Hypothalamus (tissue), 51 donors: ENCODE results near the gene FBXO34.

Experiments used
- DNase-seq, 51 donors: peaks; one replicate each; lab custom pipeline; 2025; lab: John Stamatoyannopoulos, UW

FBXO34 gene

GRCh38 chr14:55270832-55271571, at the start of gene FBXO34:
FBXO34 (plus strand) TSS chr14:55271421; CDS start chr14:55350391, 78,970 bp downstream.
- DNase-seq, result peak; percentile 68 to 99 (median 95)

- DNase-seq, result no peak
These were observed 49.3 kb upstream of the FBXO34 start for GRCh38 chr14:55221968-55222367.

DNA sequence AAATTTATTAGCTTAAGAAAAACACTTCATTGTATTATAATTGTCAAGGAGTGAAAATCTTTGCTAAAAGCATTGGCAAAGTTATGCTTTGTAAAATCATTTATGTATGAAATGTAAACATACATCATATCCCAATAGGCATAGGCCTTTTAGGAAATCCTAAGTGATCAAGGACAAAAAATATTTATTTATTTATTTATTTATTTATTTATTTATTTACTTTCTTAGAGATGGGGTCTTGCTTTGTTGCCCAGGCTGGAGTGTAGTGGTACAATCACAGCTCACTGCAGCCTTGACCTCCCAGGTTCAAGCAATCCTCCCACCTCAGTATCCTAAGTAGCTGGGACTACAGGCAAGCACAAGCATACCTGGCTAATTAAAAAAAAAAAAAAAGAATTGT, 47.9 kb upstream of the FBXO34 start:
- DNase-seq, result no peak

GRCh38 chr14:55228261-55228660, 43.0 kb upstream of the FBXO34 start:
- no peak for DNase-seq

DNA sequence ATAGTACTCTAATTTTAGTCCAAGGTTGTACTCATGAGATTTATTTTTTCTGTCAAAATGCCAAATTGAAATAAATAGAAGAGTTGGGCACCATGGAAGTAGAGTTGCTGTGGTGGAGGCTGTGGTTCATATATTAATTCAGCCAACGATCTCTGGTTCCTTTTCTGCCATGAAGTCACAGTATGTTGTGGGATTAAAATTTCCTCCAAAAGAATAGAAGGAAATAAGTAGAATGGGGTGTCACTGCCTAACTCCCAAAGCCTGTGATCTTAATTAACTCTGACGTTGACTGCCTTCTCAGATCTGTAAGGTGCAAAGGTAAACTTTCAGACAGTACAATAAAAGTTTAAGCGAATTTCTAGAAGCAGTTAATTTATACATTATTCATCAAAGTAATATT, 37.6 kb upstream of the FBXO34 start:
- DNase-seq, result no peak

GRCh38 chr14:55238019-55238680, 33.1 kb upstream of the FBXO34 start:
- no peak for DNase-seq

GRCh38 chr14:55239320-55239719, 31.9 kb upstream of the FBXO34 start:
- no peak for DNase-seq

- DNase-seq, result peak in 1 of 51 donors; percentile 9
These were observed 30.6 kb upstream of the FBXO34 start for GRCh38 chr14:55240526-55241178.

GRCh38 chr14:55241673-55242072, 29.5 kb upstream of the FBXO34 start:
- no peak for DNase-seq

DNA sequence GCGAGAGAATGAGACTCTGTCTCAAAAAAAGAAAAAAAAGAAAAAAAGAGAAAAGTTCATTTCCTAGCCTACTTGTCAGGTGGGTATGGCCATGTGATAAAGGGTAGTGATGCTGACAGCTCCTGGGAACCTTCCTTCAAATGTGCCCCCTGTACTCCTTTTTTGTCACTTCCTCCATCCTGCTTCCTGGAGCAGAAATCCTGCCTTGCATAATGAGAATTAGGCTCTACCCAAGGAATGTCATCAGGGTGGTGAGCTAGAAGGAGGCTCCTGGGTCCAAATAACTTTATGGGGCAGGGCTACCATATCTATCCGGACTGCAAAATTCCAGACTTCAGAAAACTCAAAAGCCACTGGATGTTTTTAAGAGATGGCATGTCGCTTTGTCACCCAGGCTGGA, 27.8 kb upstream of the FBXO34 start:
- no peak for DNase-seq

DNA sequence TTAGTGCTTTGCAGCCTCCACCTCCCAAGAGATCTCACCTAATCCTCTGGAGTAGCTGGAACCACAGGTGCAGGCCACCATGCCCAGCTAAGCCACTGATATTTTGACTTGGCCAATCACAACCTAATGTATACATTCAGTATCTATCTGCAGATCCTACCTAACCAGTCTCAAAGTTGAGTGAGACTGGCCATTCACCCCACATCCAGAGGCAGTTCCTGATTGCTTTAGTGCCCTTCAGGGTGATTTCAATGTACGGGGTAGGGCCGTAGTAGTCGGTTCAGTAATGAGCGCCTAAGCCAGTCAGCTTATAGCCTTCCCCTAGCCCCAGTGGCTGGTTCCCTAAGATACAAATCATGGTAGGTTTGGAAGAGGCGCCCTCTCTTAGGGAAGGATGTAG, 27.4 kb upstream of the FBXO34 start:
- no peak for DNase-seq

- DNase-seq, result no peak
These were observed 25.5 kb upstream of the FBXO34 start for GRCh38 chr14:55245657-55246268.

DNA sequence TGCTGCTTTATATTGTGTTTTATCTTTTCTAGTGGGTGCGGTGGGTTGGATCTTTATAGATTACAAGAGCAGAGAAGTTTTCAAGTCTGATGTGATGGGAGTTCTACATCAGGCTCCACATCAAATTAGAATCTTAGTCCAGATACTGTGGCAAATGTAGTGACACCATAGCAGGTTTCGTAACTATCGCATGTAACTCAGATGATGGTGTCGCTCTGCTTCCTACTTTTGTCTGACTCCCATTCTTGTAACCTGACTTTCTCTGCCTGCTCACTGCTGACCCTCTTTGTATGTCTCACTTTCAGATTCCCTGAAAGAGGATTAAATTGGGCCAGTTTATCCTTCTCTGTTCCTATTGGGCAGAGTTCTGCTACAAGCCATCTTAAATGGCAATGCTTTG, 22.8 kb upstream of the FBXO34 start:
- no peak for DNase-seq

- no peak for DNase-seq
These were observed 21.8 kb upstream of the FBXO34 start for GRCh38 chr14:55249423-55249822.

DNA sequence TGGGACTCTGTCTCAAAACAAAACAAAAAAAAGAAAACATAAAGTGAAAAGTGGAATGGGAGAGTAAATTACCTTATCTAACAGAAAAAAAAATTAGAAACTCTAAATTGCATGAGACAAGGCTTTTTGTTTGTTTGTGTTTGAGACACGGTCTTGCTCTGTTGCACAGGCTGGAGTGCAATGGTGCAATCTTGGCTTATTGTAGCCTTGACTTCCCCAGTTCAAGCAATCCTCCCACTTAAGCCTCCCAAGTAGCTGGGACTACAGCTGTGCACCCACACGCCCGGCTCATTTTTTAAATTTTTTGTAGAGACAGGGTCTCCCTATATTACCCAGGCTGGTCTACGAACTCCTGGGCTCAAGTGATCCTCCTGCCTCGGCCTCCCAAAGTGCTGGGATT, 17.9 kb upstream of the FBXO34 start:
- DNase-seq, result no peak

DNA sequence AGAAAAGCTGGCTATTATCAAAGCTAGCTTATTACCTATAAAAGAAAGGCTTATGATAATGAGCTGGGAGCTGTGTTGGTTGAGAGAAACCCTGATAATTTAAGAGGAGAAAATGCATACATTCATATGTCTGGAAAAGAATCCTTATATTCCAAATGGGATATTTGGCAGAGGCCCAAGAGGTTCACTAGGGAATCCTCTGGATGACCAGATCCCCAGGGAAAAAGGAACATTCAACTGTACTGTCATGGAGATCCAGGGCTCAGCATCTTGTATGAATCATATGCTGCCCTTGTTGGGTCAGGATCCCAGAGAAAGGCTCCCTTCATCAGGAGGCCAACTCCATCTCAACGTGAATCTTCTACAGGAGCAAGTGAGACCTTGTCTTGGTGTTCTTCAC, 16.6 kb upstream of the FBXO34 start:
- DNase-seq, result no peak

GRCh38 chr14:55255979-55256378, 15.2 kb upstream of the FBXO34 start:
- DNase-seq, result no peak

DNA sequence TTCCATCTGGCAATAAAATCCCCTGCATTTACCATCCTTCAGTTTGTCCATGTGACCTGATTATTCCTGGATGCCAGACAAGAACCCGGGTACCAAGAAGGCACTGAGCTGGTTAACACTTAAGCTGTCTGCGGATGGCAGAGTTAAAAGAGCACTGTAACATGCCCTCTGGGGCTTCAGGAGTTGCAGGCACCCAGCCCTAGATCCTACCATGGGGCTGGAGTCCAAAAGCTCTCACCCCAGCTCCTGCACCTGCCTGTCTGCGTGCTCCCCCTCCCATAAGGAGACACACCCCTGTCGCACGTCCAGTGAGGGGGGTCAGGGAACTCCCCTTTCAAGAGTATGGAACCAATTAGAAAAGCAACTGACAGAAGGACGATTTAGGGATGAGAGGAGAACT, 14.6 kb upstream of the FBXO34 start:
- no peak for DNase-seq

DNA sequence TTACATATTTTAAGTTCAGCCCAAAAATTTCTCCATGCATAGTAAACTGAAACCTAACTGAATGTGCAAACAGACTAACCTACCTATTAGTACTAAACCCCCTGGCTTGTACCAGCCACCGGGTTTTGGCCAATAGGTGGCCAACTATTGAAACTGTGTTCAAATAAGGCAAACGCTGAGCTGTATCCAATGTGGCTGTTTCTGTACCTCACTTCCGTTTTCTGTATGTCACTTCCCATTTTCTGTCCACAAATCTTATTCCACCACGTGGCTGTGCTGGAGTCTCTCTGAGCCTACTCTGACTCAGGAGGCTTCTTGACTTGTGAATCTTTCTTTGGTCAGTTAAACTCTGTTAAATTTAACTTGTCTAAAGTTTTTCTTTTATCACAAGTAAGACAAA, 6.0 kb upstream of the FBXO34 start:
- DNase-seq, result no peak

DNA sequence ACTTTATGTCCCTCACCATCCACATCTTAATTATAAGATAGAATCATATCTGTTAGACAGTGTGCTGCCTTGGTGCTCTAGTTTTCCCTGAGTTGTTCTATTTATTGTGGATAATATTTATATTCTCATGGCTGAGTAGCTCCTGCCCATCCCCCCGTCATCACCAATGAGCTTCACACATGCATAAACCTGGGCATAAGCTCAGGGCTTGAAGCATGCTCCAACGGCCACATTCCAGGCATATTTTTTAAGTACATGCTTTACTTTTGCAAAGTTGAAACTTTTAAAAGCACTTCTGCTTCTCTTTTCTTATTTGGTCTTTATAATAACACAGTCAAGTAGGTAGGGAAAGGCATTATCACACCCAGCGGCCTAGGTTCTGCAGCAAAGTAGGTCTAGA, 3.4 kb upstream of the FBXO34 start:
- DNase-seq, result no peak

DNA sequence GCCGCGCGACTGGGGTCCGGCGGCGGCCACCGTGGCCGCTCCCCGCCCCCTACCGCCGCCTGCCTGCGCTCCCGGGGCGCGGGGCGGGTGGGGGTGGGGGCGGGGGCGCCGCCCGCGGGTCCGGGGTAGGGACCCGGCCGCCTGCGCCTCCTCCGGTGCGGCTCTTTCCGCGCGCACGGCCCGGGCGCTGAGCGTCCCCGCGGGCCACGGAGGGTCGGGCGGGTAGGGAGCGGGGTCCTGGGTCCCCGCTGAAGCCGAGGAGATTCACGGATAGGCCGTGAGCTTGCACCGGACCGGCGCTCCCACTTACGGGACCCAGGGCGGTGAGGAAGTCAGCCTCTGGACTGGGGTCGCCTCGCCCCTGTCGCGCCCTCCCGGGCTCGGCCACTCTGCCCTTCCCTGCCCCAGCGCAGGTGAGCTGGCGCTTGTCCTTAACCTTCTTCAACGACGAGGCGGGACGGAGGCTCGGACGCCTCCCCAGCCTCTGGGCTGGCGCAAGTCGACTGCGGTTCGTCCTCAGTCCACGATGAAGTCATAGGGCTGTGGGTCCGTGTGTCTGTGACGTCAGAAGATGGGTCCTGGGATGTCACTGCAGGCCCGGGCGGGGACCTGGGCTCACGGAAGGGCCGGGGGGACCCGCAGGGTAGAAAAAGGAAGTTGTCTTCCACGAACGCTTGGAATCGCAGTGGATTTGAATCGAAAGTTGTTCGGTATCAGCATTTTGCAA, 514 bp downstream of the FBXO34 start:
- DNase-seq, result peak in 45 of 51 donors; percentile 2 to 69 (median 30)
